Erythroblast (primary cell): ENCODE measurements around the gene OR9A2.
"Not testable (repeated sequence)": the region's sequence is repeated elsewhere in the genome, so short reads cannot be mapped to it uniquely, and the experiment has no call there.

Experiments
- DNase-seq, 2 experiments: peaks; one replicate each; lab custom pipeline; 2025; lab: John Stamatoyannopoulos, UW
- GATA1 ChIP-seq: IDR thresholded peaks from 2 replicates; pipeline ENCODE4 v1.6.1; 2011; ENCODE audit warnings: low read depth, mild to moderate bottlenecking, control low read depth, low read length, moderate library complexity
- POLR2A ChIP-seq: IDR thresholded peaks from 2 replicates; pipeline ENCODE4 v1.6.1; 2011; ENCODE audit warnings: mild to moderate bottlenecking, low read length

OR9A2 gene

DNA sequence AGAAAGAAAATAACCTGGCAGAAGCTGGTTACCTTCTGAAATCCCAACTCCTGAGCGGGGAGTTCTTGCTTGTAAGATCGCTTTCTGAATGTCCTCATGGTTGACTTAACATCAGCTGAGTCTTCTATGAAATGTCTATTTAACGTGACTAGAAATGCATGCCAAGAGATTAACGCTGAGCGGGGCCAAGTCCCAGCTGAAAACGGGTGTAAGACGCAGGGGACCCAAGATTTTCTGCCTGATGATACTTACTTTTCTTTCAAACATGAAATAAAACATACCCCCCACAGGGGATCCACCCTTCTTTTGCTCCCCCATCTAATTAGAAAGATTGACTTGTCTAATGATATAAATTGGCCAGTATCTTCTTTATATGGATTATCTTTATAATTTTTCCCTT, 14.9 kb downstream of the OR9A2 start:
- TF ChIP-seq POLR2A (no peak), GATA1 (no peak)
- DNase-seq = no peak

DNA sequence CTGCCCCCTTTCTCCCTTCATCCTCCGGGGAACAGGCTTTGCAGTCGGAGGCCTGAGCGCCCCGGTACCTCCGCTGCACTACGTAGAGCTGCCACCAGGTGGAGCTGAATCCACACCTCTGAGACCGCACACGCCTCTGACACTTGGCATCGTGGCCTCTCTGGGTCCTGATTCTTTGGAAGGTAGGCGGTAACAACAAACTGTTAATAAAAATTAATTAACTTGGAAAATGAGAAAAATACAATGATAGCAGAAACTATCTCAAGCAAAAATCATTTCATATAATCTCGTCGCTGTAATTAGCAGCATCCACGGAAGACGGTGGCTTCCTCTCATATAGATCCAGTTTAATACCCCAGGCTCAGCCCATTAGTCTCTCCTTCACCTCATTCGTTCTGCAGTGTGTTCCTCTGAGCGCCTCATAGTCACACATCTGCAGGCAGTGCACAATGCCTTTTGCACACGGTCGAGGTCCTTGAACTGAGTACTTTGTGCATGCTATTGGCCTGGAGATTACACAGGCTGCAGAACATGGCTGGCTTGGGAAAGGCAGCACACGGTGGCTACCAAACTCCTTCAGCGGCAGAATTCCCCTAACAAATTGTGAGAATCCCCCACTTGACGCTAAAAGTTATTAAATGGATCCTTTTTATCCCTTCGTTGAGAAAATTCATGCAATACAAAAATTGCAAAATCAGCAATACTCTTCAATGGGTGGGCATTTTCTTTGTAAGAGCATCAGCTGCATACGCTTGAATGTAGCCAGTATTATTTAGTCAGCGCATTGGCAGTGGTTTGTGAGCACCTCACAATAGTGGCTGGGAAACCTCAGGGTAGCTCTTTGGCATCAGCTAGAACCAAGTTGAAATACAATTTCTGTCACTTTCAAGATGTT, 18.7 kb downstream of the OR9A2 start:
- DNase-seq = peak; percentile 70 to 87

DNA sequence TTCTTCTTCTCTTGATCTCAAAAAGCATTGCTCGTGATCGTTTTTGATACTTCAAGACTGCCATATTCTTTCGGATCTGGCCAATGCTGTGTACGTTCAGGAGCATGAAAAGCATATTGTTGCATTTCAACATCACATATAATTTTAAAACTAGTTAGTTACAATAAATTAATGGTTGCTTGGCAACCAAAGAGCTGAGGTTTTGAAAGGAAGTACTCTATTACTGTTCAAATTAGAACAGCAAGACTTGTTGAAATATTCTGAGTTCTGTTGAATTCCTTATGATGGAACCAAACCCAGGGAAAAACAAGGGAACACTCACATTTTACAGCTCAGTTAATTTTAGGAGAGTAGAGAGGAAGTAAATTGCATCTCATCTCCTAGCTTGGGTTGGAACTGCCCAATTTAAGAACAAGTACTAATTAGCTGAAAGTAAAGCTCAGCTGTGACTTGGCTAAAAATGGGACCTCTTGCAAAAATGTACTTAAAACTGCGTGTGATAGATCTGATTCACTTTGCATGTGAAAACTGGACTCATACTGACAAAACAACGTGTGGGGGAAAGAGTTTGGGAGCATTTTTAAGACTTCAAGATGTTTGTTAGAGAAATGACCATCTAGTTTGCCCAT, 21.2 kb downstream of the OR9A2 start:
- TF ChIP-seq POLR2A (no peak), GATA1 (no peak)
- DNase-seq = no peak

More for the DNA sequence above, 18.7 kb downstream of the OR9A2 start:
- TF ChIP-seq POLR2A (no peak), GATA1 (no peak)

DNA sequence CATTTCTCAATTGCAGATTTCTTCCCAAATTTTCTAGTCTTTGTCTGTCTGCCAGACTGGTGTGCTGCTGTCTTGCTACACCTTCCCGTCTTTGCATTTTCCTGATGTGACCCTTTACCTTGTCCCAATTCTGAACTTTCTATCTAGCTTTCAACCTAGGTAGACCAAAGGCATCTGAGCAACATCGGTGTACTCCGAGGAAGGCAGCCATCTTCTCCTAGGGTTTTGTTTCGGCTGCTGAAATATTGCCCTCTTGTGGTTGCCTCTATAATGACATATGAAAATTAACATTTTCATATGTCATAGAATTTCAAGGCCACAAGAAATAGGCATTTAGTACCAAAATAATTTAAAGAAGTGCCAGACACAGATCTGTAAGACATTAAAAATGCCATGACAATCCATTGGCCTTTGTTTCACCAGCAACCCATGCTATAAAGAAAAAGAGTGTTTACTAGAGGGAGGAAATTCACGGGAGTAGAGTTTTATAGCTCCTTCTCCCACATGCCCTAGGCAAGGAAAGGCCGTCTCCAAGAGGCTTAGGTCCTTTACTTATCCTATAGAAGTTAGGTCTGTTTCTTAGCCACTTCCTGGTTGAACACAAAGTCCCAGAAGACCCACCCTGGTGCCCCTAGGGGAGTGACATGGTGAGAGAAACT, 23.4 kb downstream of the OR9A2 start:
- TF ChIP-seq POLR2A = no peak
- no peak for TF ChIP-seq GATA1
- peak; percentile 74 to 84 for DNase-seq

DNA sequence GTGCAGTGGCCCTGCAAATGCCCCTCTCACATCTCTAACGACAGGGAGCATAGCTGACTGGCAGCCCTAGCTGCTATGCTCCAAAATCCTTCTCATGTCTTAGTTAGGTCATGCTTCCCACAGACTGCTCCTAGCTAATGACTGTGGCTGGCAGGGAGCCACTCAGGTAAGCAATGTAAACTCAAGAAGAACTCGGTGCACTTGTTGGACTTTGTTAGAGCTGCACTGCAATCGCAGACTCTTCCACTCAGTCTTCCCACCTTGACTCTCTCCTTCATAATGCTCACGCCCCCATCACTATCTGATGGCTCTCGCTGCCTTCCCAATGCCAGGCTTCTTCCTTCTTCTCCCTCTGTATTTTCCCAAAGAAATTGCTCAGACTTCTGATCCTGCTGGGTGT, 24.0 kb downstream of the OR9A2 start:
- TF ChIP-seq POLR2A (no peak), GATA1 (no peak)

DNA sequence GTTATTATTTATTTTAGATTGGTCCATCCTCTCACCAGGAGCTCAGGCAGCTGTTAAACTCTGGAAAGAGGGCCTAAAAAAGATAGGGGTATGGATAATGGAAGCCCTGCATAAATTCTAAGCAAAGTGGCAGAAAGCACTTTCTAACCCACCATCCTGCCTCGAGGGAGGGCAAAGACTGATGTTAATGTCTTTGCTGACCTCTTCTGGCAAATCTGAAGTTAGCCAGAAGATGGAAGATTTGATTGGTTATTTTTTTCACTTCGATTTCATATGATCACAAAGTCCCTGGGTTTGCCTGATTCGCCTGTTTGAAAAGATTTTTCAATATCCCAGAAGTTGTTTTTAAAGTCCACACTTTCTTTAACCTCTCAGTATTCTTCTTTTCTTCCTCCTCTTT, 24.8 kb downstream of the OR9A2 start:
- no peak for TF ChIP-seq POLR2A
- TF ChIP-seq GATA1 = no peak
- DNase-seq = peak; percentile 62 to 65

More for the DNA sequence above, 24.0 kb downstream of the OR9A2 start:
- DNase-seq = no peak

DNA sequence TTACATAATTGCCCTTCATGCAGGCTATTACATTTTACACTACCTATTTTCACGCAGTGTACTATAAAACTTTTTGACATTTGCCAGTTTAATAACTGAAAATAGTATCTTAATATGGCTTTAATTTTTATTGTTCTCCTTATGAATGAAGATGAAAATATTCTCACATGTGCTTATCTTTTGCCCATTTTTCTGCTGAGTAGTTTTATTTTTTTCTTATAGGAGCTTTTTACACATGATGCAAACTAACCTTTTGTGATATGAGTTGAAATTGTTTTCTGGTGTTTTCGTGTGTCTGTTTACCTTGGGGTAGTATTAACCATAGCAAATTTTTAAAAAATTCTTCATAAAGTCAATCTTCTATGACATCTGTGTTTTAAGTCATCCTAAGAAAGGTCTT, 26.3 kb downstream of the OR9A2 start:
- TF ChIP-seq GATA1 (no peak), POLR2A (no peak)
- DNase-seq = no peak

DNA sequence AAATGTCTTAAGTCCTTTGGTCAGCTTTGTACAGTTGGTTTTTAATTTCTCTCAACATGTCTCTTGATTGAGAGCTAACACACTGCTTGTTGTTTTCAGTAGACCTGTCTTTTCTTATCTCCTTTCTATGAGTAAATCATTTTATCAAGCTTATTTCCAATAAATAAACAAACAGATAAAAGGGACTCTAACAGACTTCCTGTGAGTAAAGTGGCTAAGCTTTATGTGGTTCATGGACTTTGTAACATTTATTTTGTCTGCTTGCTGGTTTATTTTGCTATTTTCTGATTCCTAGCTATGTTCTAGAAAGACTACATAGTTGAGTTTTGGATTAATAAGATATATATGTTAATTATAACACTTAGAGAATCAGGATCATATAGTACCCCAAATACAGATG, 27.1 kb downstream of the OR9A2 start:
- DNase-seq = no peak
- TF ChIP-seq POLR2A (no peak), GATA1 (no peak)

DNA sequence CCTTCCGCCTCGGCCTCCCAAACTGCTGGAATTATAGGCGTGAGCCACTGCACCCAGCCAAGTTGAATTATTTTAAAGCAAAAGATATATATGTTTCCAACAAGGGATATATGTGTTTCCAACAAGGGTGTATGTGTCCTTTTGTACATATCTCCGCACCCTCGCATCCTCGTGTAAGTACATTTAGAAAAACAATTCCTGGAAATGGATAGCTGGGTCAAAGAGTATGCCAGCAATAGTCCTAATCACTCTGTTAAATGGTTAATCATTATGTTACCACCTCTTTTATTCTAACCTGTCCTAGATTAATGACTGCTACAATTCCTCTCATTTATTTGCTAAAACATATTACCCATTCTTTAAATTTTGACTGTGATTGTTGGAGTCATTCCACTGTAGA, 28.0 kb downstream of the OR9A2 start:
- TF ChIP-seq GATA1 (no peak), POLR2A (no peak)

DNA sequence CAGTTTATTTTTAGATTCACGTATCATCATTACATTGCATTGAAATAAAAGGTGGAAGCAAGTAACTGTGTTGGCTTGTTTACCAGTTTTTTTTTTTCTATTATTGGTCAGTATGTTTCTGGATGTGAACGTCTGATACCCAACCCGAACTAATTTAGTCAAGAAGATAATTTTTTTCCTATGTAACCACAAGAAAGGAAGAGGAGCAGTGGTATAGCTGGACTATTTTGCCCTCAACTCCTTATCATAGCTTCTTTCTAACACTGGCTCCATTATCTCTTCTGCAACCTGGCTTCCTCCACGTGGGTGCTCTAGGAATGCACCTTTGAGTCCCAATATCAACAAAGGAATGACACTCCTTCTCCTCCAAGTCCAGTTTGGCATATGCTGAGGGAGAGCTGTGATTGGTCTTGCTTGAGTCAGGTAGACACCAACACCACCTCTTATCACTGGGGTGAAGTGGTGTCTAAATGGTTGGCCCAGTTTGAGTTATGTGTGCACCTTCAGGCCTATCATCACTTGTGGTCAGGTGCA, 29.4 kb downstream of the OR9A2 start:
- no peak for DNase-seq
- TF ChIP-seq POLR2A (no peak), GATA1 (no peak)

More for the DNA sequence above, 28.0 kb downstream of the OR9A2 start:
- DNase-seq = no peak

DNA sequence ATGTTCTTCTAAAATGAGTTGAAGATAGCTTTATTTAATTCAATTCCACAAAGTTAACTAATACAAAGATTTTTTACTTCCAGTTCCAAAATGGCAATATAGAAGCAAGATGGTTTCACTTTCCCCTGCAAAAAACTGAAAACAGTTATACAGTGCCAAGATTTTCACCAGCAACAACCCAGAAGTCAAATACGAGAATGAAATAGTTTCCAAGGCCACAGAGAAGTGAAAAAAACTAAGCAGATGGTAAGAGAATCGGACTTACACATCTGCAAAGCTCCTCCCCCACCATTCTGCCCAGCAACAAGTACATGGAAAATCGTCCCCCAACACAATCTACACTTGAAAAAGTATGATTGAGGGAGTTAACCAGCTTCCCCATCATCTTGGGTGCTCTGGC, 34.5 kb downstream of the OR9A2 start:
- no peak for TF ChIP-seq POLR2A
- TF ChIP-seq GATA1 = no peak
- DNase-seq = no peak

DNA sequence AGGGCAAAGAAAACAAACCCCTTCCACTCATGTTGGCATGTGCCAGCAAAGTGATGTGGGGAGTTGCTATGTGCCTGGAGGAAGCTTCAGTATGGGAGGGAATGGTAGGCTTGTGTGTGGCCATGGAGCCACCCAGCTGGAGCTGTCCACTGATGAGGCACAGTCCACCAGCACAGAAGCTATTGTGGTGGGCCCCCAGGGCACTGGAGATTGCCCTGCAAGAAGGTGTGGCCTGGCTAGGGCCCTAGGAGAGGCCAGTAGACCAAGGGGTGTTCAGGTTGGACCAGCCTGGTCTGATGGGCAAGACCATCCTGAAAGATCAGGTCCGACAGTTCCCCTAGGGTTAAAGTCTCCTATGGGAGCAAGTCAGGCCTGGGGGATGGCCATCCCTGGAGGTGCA, 42.6 kb downstream of the OR9A2 start:
- TF ChIP-seq POLR2A (no peak), GATA1 (no peak)
- no peak for DNase-seq

DNA sequence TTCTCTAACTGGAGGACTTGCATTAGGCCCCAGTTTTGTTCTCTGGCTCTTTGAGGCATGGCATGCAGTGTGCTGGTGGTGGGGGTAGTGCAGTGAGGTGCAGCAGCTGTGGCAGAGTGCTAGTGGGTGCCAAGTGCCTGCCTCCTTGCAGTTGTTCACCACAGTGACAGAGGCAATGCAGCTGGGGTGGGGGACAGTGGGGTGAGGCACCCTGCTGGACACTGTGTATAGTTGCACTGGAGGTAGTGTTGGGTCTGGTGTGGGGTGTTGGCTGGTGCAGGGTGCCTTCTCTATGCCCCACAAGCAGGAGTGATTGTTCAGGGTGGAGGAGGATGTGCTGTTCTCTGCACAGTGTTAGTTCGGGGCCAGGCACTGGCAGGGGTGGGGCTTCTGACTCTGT, 43.1 kb downstream of the OR9A2 start:
- DNase-seq = peak; percentile 44 to 45
- no peak for TF ChIP-seq POLR2A

DNA sequence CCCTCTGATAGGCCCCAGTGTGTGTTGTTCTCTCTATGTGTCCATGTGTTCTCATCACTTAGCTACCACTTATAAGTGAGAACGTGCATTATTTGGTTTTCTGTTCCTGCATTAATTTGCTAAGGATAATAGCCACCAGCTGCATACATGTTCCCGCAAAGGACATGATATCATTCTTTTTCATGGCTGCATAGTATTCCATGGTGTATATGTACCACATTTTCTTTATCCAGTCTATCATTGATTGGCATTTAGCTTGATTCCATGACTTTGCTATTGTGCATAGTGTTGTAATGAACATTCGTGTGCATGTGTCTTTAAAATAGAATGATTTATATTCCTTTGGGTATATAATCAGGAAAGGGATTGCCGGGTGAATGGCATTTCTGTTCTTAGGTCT, 48.5 kb downstream of the OR9A2 start:
- DNase-seq = not testable (repeated sequence)
